ENCODE measurements around the gene REV3L.
A peak's percentile ranks its signal among the peaks of the same experiment; 100 is the strongest.

Gene REV3L

DNA sequence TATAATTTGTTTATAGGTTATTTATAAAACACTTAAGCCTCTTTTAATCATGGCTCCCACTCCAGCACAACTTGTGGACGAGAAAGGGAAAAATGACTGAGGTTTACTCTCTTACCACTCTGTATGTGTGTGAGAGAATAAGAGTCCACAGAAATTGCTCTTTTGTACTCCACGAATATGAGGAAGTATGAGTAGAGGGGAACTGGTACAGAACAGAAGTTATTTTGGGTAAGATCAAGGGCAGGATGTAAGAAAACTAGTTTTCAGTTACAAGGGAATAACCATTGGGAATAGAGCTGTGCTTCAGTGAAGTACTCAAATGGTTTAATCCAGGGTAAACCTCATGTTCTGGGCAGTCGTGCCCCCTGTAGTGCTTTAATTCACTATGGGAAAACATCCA is 72.6 kb downstream of the REV3L start:
- Mint-ChIP-seq H3K27ac (peak overlapping the region; percentile 31), H3K27me3 (no peaks in the 10 kb centered on the region), H3K4me3 (no peak overlapping the region), H3K4me1 (ENCODE audit: low read depth) (peaks cover 29% of the 10 kb centered on the region), H3K36me3 (ENCODE audit: low read depth) (peaks cover 37% of the 10 kb centered on the region), H3K9me3 (no peaks in the 10 kb centered on the region)

GRCh38 chr6:111409430-111409829 is 73.6 kb downstream of the REV3L start:
- Mint-ChIP-seq H3K36me3 (ENCODE audit: low read depth) (peaks cover 47% of the 10 kb centered on the region), H3K27ac (no peak overlapping the region)

DNA sequence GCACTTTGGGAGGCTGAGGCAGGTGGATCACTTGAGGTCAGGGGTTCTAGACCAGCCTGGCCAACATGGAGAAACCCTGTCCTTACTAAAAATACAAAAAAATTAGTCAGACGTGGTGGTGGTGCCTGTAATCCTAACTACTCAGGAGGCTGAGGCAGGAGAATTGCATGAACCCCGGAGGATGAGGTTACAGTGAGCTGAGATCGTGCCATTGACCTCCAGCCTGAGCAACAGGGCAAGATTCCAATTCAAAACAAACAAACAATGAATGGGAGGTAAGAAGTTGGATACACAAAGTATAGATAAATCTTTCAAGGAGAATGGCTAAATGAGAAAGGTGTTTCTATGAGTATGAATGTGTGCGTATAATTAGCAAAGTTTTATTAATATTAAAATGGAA is 75.3 kb downstream of the REV3L start:
- Mint-ChIP-seq H3K4me1 (ENCODE audit: low read depth) (peaks cover 29% of the 10 kb centered on the region), H3K27ac (no peak overlapping the region)

More at GRCh38 chr6:111409430-111409829, 73.6 kb downstream of the REV3L start:
- Mint-ChIP-seq H3K9me3 (no peaks in the 10 kb centered on the region), H3K27me3 (no peaks in the 10 kb centered on the region), H3K4me1 (ENCODE audit: low read depth) (peaks cover 29% of the 10 kb centered on the region), H3K4me3 (no peak overlapping the region)

GRCh38 chr6:111406200-111406721 is 76.8 kb downstream of the REV3L start:
- no peaks in the 10 kb centered on the region for H3K27me3 Mint-ChIP-seq
- peak overlapping the region; percentile 47 for H3K27ac Mint-ChIP-seq
- peak overlapping the region; percentile 1 for H3K4me3 Mint-ChIP-seq
- no peaks in the 10 kb centered on the region for H3K9me3 Mint-ChIP-seq
- peaks cover 67% of the 10 kb centered on the region for H3K36me3 Mint-ChIP-seq (ENCODE audit: low read depth)
- H3K4me1 Mint-ChIP-seq (ENCODE audit: low read depth): peaks cover 29% of the 10 kb centered on the region

More for the DNA sequence above, 75.3 kb downstream of the REV3L start:
- H3K4me3 Mint-ChIP-seq: no peak overlapping the region
- H3K9me3 Mint-ChIP-seq: no peaks in the 10 kb centered on the region
- no peaks in the 10 kb centered on the region for H3K27me3 Mint-ChIP-seq
- H3K36me3 Mint-ChIP-seq (ENCODE audit: low read depth): peaks cover 64% of the 10 kb centered on the region

DNA sequence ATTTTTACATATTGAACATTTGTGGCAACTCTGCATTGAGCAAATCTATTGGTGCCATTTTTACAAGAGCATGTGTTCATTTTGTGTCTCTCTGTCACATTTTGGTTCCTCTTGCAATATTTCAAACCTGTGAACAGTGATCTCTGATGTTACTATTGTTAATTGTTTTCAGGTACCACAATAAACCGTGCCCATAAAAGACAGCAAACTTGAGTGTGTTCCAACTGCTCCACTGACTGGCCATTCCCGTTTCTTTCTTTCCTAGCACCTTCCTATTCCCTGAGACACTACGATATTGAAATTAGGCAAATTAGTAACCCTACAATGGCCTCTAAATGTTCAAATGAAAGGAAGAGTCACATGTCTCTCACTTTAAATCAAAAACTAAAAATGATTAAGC is 79.6 kb downstream of the REV3L start:
- Mint-ChIP-seq H3K27me3 (no peaks in the 10 kb centered on the region), H3K9me3 (no peaks in the 10 kb centered on the region), H3K4me1 (ENCODE audit: low read depth) (peaks cover 9% of the 10 kb centered on the region), H3K27ac (no peak overlapping the region), H3K4me3 (no peak overlapping the region), H3K36me3 (ENCODE audit: low read depth) (peaks cover 62% of the 10 kb centered on the region)

DNA sequence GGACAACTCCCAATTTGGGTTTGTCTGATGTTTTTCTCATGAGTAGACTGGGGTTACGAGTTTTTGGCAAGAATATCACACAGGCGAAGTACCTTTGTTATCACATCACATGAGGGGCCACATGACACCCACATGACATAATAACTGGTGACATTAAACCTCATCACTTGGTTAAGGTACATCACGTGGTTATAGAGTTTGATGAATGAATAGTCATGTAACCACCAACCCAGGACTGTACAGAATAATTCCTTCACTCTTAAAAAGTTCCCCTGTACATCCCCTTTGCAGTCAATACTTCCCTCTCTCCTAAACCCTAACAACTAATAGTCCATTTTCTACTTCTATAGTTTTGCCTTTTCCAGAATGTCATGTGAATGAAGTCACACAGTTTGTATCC is 83.4 kb downstream of the REV3L start:
- Mint-ChIP-seq H3K36me3 (ENCODE audit: low read depth) (peaks cover 64% of the 10 kb centered on the region), H3K9me3 (no peaks in the 10 kb centered on the region), H3K4me3 (no peak overlapping the region), H3K27me3 (no peaks in the 10 kb centered on the region), H3K27ac (no peak overlapping the region), H3K4me1 (ENCODE audit: low read depth) (no peaks in the 10 kb centered on the region)

DNA sequence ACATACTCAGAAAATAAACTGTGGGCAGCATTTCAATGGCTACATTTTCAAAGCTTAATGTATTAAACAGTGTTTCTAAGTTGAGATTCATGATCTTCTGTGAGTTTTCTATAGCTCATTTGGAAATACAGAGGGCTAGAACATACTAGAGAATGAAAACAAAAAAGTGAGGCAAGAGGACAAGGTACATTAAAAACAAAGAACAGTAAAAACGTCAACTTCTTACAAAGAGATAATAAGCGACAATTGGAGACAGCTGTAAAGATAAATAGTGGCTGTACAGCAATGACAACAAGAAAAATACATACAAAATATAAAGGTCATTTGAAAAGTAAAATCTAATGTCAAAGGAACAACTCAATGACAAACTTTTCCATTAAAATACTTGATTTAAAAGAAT is 94.3 kb downstream of the REV3L start:
- peaks cover 57% of the 10 kb centered on the region for H3K36me3 Mint-ChIP-seq (ENCODE audit: low read depth)
- H3K27me3 Mint-ChIP-seq: no peaks in the 10 kb centered on the region
- H3K4me1 Mint-ChIP-seq (ENCODE audit: low read depth): no peaks in the 10 kb centered on the region
- H3K27ac Mint-ChIP-seq: no peak overlapping the region
- H3K9me3 Mint-ChIP-seq: no peaks in the 10 kb centered on the region
- H3K4me3 Mint-ChIP-seq: no peak overlapping the region

DNA sequence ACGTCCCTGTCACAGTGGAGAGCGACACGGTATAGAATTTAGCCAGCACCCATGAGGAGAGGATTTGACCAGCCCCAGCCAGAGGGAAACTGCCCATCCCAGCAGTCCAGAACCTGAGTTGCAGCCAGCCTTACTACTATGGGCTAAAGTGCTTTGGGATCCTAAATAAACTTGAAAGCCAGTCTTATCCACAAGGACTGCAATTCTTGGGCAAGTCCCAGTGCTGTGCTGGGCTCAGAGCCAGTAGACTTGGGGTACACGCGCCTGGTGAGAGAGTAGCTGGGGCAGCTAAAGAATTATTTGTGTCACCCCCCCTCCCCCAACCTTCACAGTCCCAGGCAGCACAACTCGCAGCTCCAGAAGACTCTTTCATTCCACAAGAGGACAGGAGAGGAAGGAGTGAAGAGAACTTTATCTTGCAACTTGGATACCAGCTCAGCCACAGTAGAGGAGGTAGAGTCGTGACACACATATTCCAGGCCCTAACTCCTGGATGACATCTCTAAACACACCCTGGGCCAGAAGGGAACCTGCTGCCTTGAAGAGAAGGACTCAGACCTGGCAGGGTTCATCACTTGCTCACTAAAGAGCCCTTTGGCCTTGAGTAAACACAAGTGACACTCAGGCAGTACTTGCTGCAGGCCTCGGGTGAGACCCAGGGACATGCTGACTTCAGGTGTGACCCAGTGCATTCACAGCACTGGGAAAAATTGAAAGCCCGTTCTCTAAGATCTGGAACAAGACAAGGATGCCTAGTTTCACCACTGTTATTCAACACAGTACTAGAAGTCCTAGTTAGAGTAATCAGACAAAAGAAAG is 100.3 kb downstream of the REV3L start:
- no peak overlapping the region for H3K27ac Mint-ChIP-seq
- H3K36me3 Mint-ChIP-seq (ENCODE audit: low read depth): peaks cover 76% of the 10 kb centered on the region
- H3K27me3 Mint-ChIP-seq: no peaks in the 10 kb centered on the region
- no peak overlapping the region for H3K4me3 Mint-ChIP-seq
- H3K9me3 Mint-ChIP-seq: no peaks in the 10 kb centered on the region
- H3K4me1 Mint-ChIP-seq (ENCODE audit: low read depth): no peaks in the 10 kb centered on the region

- Mint-ChIP-seq H3K4me3 (no peak overlapping the region), H3K4me1 (ENCODE audit: low read depth) (no peaks in the 10 kb centered on the region), H3K9me3 (no peaks in the 10 kb centered on the region), H3K27me3 (no peaks in the 10 kb centered on the region), H3K27ac (no peak overlapping the region), H3K36me3 (ENCODE audit: low read depth) (peaks cover 71% of the 10 kb centered on the region)
Observed at GRCh38 chr6:111381728-111382127, 101.3 kb downstream of the REV3L start.

GRCh38 chr6:111381123-111381522 is 101.9 kb downstream of the REV3L start:
- Mint-ChIP-seq H3K4me1 (ENCODE audit: low read depth) (no peaks in the 10 kb centered on the region), H3K27ac (no peak overlapping the region), H3K36me3 (ENCODE audit: low read depth) (peaks cover 73% of the 10 kb centered on the region), H3K27me3 (no peaks in the 10 kb centered on the region), H3K4me3 (no peak overlapping the region), H3K9me3 (no peaks in the 10 kb centered on the region)

DNA sequence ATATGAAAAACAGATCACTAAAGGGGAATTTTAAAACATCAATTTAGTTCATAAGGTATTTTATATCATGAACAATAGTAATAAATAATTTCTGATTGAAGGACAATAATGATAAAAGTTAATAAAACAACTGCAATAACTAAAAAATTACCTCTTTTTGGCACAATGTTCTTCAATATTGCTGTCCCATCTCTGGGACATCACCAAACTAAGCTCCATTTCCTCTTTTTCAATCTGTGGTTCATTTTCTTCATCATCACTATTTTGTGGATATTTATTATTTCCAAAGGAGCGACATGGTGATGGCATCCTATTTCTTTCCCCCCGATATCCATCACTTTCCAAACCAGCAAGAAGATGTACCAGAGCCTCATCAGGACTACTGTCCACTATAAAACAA is 103.2 kb downstream of the REV3L start:
- Mint-ChIP-seq H3K36me3 (ENCODE audit: low read depth) (peaks cover 71% of the 10 kb centered on the region), H3K9me3 (no peaks in the 10 kb centered on the region), H3K27me3 (no peaks in the 10 kb centered on the region), H3K4me1 (ENCODE audit: low read depth) (no peaks in the 10 kb centered on the region), H3K4me3 (no peak overlapping the region), H3K27ac (no peak overlapping the region)

DNA sequence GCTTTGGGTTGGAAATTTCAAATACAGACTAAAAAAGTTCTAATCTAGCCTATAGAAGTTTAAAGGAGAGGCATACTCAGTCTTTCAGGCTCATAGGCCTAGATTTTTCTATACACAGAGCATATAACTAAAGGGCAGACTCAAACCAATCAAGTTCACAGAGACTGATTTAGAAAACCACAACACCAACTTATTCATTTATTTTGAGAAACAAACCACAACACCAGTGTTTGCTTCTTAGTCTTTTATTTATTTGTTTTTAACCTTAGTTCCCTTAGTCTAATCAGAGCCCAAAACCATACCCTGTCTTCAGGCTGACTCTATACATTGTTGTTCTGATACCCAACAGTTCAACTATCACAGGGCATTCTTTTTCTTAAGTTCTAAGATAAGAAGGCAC is 103.7 kb downstream of the REV3L start:
- Mint-ChIP-seq H3K36me3 (ENCODE audit: low read depth) (peaks cover 72% of the 10 kb centered on the region), H3K4me1 (ENCODE audit: low read depth) (no peaks in the 10 kb centered on the region), H3K27me3 (no peaks in the 10 kb centered on the region), H3K27ac (no peak overlapping the region), H3K4me3 (no peak overlapping the region), H3K9me3 (no peaks in the 10 kb centered on the region)

DNA sequence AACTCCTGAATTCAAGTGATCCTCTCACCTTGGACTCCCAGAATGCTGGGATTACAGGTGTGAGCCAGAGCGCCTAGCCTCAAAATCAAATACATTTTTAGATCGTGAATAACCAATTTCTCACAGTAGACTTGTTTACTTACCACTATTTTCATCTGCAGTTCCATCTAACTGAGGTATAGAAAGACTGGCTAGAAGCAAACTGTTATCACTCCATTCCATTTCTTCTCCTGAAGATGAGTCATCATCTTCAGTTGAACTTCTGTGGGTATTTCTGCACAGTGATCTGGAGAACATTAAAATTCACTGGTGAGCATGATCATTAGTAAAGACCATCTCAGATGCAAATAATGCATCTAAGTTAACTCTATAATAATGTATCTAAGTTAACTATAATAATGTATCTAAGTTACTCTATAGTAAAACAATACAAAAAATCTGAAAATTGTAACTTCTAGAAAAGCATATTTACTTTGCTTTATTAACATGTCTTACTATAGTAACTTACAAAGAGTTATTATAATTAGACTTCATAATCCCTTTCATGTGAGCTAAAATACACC is 105.4 kb downstream of the REV3L start:
- Mint-ChIP-seq H3K4me3 (no peak overlapping the region), H3K27me3 (no peaks in the 10 kb centered on the region), H3K9me3 (no peaks in the 10 kb centered on the region), H3K36me3 (ENCODE audit: low read depth) (peaks cover 73% of the 10 kb centered on the region), H3K4me1 (ENCODE audit: low read depth) (no peaks in the 10 kb centered on the region), H3K27ac (no peak overlapping the region)

- H3K4me3 Mint-ChIP-seq: no peak overlapping the region
- peaks cover 7% of the 10 kb centered on the region for H3K4me1 Mint-ChIP-seq (ENCODE audit: low read depth)
- H3K36me3 Mint-ChIP-seq (ENCODE audit: low read depth): peaks cover 36% of the 10 kb centered on the region
- H3K27ac Mint-ChIP-seq: no peak overlapping the region
- H3K27me3 Mint-ChIP-seq: no peaks in the 10 kb centered on the region
- no peaks in the 10 kb centered on the region for H3K9me3 Mint-ChIP-seq
Observed at GRCh38 chr6:111367393-111368088, 115.5 kb downstream of the REV3L start.

- peaks cover 20% of the 10 kb centered on the region for H3K36me3 Mint-ChIP-seq (ENCODE audit: low read depth)
- H3K4me1 Mint-ChIP-seq (ENCODE audit: low read depth): no peaks in the 10 kb centered on the region
- H3K27me3 Mint-ChIP-seq: no peaks in the 10 kb centered on the region
- H3K4me3 Mint-ChIP-seq: no peak overlapping the region
- no peaks in the 10 kb centered on the region for H3K9me3 Mint-ChIP-seq
- H3K27ac Mint-ChIP-seq: no peak overlapping the region
Observed at GRCh38 chr6:111361648-111362047, 121.4 kb downstream of the REV3L start.
